GM12878 (cell line): Measurements from ENCODE around the gene FGF12.

Experiments
- CREB1 ChIP-seq: IDR thresholded peaks from 2 replicates; pipeline ENCODE4 v1.6.1; 2012; ENCODE audit warnings: low read depth, mild to moderate bottlenecking, inconsistent platforms
- HDAC6 ChIP-seq: fragments of 200-600 bp; sonication (generic); IDR thresholded peaks from one replicate; pipeline ENCODE4 v1.8.0; 2017; ENCODE audit warnings: antibody characterized with exemption; ENCODE audit not compliant: unreplicated experiment
- KDM1A ChIP-seq: fragments of 200-600 bp; sonication (generic); IDR thresholded peaks from 2 replicates; pipeline ENCODE4 v1.6.1; 2016; ENCODE audit warnings: borderline replicate concordance
- MTA3 ChIP-seq: IDR thresholded peaks from 2 replicates; pipeline ENCODE4 v1.6.1; 2012; ENCODE audit warnings: low read length, inconsistent platforms, borderline replicate concordance
- NFYA ChIP-seq: IDR thresholded peaks from 2 replicates; pipeline ENCODE4 v1.6.1; 2011; ENCODE audit warnings: low read depth, mild to moderate bottlenecking, low read length, improper control_type of control experiment, borderline replicate concordance
- POLR2A ChIP-seq: IDR thresholded peaks from 2 replicates; pipeline ENCODE4 v1.6.1; 2011; ENCODE audit warnings: low read depth, mild to moderate bottlenecking, low read length
- RAD51 ChIP-seq: fragments of 450-650 bp; IDR thresholded peaks from 2 replicates; pipeline ENCODE4 v1.6.1; 2016; ENCODE audit warnings: moderate library complexity, mild to moderate bottlenecking, inconsistent platforms
- SIX5 ChIP-seq: IDR thresholded peaks from 2 replicates; pipeline ENCODE4 v1.6.1; 2011; ENCODE audit warnings: mild to moderate bottlenecking, low read depth, low read length, moderate library complexity; ENCODE audit not compliant: severe bottlenecking
- TF ChIP-seq, protein P1 (sequence below): IDR thresholded peaks from 2 replicates; pipeline ENCODE4 v1.6.1; 2012; ENCODE audit warnings: low read depth, low read length, improper control_type of control experiment
- TF ChIP-seq, protein P2 (sequence below), 3 experiments: IDR thresholded peaks in 2 of 3; conservative IDR thresholded peaks in 1 of 3; 2 replicates each; pipeline ENCODE4 v1.5.1; 2011; ENCODE audit warnings: low read depth in 3 of 3, low read length in 3 of 3, mild to moderate bottlenecking in 3 of 3, control low read depth in 2 of 3, moderate library complexity in 2 of 3, inconsistent platforms in 1 of 3, mixed read lengths in 1 of 3; ENCODE audit not compliant: control insufficient read depth in 2 of 3, insufficient read depth in 1 of 3; ENCODE audit errors: extremely low read depth in 1 of 3

DNA sequence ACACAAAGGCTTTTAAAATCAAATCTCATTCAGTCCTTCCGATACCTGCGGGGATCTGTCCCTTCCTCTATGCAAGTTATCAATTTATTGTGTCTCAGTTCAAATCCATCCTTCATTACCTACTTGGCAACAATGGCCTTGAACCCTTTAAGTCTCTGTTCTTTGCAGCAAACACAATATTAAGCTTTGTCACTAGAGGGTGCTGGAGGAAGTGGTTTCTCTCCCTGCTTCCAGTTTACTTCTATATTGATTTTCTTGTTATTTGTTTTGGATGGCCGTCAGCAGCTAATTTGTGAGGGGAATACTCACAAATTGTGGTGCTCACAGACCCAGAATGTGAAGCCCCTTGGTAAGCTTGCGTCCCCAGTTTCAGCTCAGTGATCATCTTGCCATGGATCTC is 278.3 kb downstream of the FGF12 start:
- TF ChIP-seq NFYA, result no peak
- TF ChIP-seq SIX5, result no peak
- TF ChIP-seq, protein P1, sequence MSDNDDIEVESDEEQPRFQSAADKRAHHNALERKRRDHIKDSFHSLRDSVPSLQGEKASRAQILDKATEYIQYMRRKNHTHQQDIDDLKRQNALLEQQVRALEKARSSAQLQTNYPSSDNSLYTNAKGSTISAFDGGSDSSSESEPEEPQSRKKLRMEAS, result no peak
- no peak for TF ChIP-seq CREB1
- TF ChIP-seq, protein P2, sequence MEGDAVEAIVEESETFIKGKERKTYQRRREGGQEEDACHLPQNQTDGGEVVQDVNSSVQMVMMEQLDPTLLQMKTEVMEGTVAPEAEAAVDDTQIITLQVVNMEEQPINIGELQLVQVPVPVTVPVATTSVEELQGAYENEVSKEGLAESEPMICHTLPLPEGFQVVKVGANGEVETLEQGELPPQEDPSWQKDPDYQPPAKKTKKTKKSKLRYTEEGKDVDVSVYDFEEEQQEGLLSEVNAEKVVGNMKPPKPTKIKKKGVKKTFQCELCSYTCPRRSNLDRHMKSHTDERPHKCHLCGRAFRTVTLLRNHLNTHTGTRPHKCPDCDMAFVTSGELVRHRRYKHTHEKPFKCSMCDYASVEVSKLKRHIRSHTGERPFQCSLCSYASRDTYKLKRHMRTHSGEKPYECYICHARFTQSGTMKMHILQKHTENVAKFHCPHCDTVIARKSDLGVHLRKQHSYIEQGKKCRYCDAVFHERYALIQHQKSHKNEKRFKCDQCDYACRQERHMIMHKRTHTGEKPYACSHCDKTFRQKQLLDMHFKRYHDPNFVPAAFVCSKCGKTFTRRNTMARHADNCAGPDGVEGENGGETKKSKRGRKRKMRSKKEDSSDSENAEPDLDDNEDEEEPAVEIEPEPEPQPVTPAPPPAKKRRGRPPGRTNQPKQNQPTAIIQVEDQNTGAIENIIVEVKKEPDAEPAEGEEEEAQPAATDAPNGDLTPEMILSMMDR (IDR thresholded peaks at IDR 0.05 in 2 of 3, conservative IDR thresholded peaks at IDR 0.05 in 1 of 3; ENCODE audit: control insufficient read depth in 2 of 3, extremely low read depth in 1 of 3, insufficient read depth in 1 of 3, low read depth in 3 of 3, low read length in 3 of 3), result peak; percentile 33 to 38 (median 36); a peak in 5 of 6 replicates
- no peak for TF ChIP-seq HDAC6
- TF ChIP-seq KDM1A, result no peak
- no peak for TF ChIP-seq MTA3
- no peak for TF ChIP-seq POLR2A
- no peak for TF ChIP-seq RAD51
